Measurements from ENCODE around the gene PPM1N.

Gene PPM1N

GRCh38 chr19:45498411-45499195 lies at the start of gene PPM1N:
TSS of gene PPM1N (plus strand) at chr19:45498443. CDS start at chr19:45498473, 30 bp downstream.
- in situ Hi-C loops (cut with HindIII; ENCODE audit: low sequenced_read_pairs) = no loop called here

GRCh38 chr19:45448887-45449299 lies 49.4 kb upstream of the PPM1N start:
- in situ Hi-C loops (cut with HindIII; ENCODE audit: low sequenced_read_pairs) = no loop called here

- in situ Hi-C loops (cut with HindIII; ENCODE audit: low sequenced_read_pairs) = no loop called here
Observed at GRCh38 chr19:45450012-45450333, 48.3 kb upstream of the PPM1N start.

GRCh38 chr19:45451131-45451849 lies 47.0 kb upstream of the PPM1N start:
- in situ Hi-C loops (cut with HindIII; ENCODE audit: low sequenced_read_pairs) = no loop called here

GRCh38 chr19:45451850-45452387 lies 46.3 kb upstream of the PPM1N start:
- in situ Hi-C loops (cut with HindIII; ENCODE audit: low sequenced_read_pairs) = no loop called here

GRCh38 chr19:45455707-45456499 lies 42.3 kb upstream of the PPM1N start:
- in situ Hi-C loops (cut with HindIII; ENCODE audit: low sequenced_read_pairs) = no loop called here

GRCh38 chr19:45456500-45456815 lies 41.8 kb upstream of the PPM1N start:
- in situ Hi-C loops (cut with HindIII; ENCODE audit: low sequenced_read_pairs) = no loop called here

- in situ Hi-C loops (cut with HindIII; ENCODE audit: low sequenced_read_pairs) = no loop called here
Observed at GRCh38 chr19:45457776-45458175, 40.5 kb upstream of the PPM1N start.

- in situ Hi-C loops (cut with HindIII; ENCODE audit: low sequenced_read_pairs) = no loop called here
Observed at GRCh38 chr19:45460807-45461347, 37.4 kb upstream of the PPM1N start.

GRCh38 chr19:45462174-45462573 lies 36.1 kb upstream of the PPM1N start:
- in situ Hi-C loops (cut with HindIII; ENCODE audit: low sequenced_read_pairs) = no loop called here

- in situ Hi-C loops (cut with HindIII; ENCODE audit: low sequenced_read_pairs) = no loop called here
Observed at GRCh38 chr19:45463241-45463640, 35.0 kb upstream of the PPM1N start.

GRCh38 chr19:45464274-45464673 lies 34.0 kb upstream of the PPM1N start:
- in situ Hi-C loops (cut with HindIII; ENCODE audit: low sequenced_read_pairs) = no loop called here

- in situ Hi-C loops (cut with HindIII; ENCODE audit: low sequenced_read_pairs) = loop anchor here (5.0 kb wide), 1 partner anchor 42 kb away; the partner anchor contains the start of gene VASP
Observed at GRCh38 chr19:45464852-45465441, 33.3 kb upstream of the PPM1N start.

- in situ Hi-C loops (cut with HindIII; ENCODE audit: low sequenced_read_pairs) = loop anchor here (5.0 kb wide), 1 partner anchor 40 kb away; the partner anchor contains the start of gene VASP
Observed at GRCh38 chr19:45467115-45467455, 31.2 kb upstream of the PPM1N start.

GRCh38 chr19:45467456-45468158 lies 30.6 kb upstream of the PPM1N start, which contains the start of gene FOSB:
TSS of gene FOSB (plus strand) at chr19:45467996. CDS start at chr19:45468587, 591 bp downstream.
- in situ Hi-C loops (cut with HindIII; ENCODE audit: low sequenced_read_pairs) = loop anchor here (5.0 kb wide), 1 partner anchor 40 kb away; the partner anchor contains the start of gene VASP

- in situ Hi-C loops (cut with HindIII; ENCODE audit: low sequenced_read_pairs) = loop anchor here (5.0 kb wide), 1 partner anchor 39 kb away; the partner anchor contains the start of gene VASP
Observed at GRCh38 chr19:45468159-45468651, 30.0 kb upstream of the PPM1N start.

- in situ Hi-C loops (cut with HindIII; ENCODE audit: low sequenced_read_pairs) = loop anchor here (5.0 kb wide), 1 partner anchor 39 kb away; the partner anchor contains the start of gene VASP
Observed at GRCh38 chr19:45468803-45469131, 29.5 kb upstream of the PPM1N start.

GRCh38 chr19:45469132-45469944 lies 28.9 kb upstream of the PPM1N start:
- in situ Hi-C loops (cut with HindIII; ENCODE audit: low sequenced_read_pairs) = loop anchor here (5.0 kb wide), 1 partner anchor 38 kb away; the partner anchor contains the start of gene VASP

Data from endothelial cell of hepatic sinusoid (primary cell).